GM12875 (cell line): Measurements from ENCODE around the gene CTXND2.
A peak's percentile ranks its signal among the peaks of the same experiment; 100 is the strongest.
"Not testable (repeated sequence)": the region's sequence is repeated elsewhere in the genome, so short reads cannot be mapped to it uniquely, and the experiment has no call there.

Experiments used
- H3K4me3 ChIP-seq: one replicate; pipeline ENCODE4 v1.5.1; 2011; ENCODE audit warnings: low read depth, low read length, control low read depth
- CTCF ChIP-seq: IDR thresholded peaks from 2 replicates; pipeline ENCODE4 v1.5.1; 2011; ENCODE audit warnings: low read depth, mild to moderate bottlenecking, control low read depth, inconsistent platforms, low read length, moderate library complexity, borderline replicate concordance; ENCODE audit not compliant: insufficient read depth

Gene CTXND2

GRCh38 chr1:150863724-150864123 lies 23.2 kb upstream of the CTXND2 start:
- TF ChIP-seq CTCF: no peak
- no peak overlapping the region for H3K4me3 ChIP-seq

- not testable (repeated sequence) for H3K4me3 ChIP-seq
Observed at GRCh38 chr1:150864200-150864599, 22.7 kb upstream of the CTXND2 start.

GRCh38 chr1:150869683-150870082 lies 17.3 kb upstream of the CTXND2 start:
- no peak for TF ChIP-seq CTCF
- H3K4me3 ChIP-seq: no peak overlapping the region

GRCh38 chr1:150872572-150872971 lies 14.4 kb upstream of the CTXND2 start:
- no peak for TF ChIP-seq CTCF

GRCh38 chr1:150873521-150873920 lies 13.4 kb upstream of the CTXND2 start:
- H3K4me3 ChIP-seq: no peak overlapping the region

More at GRCh38 chr1:150872572-150872971, 14.4 kb upstream of the CTXND2 start:
- no peak overlapping the region for H3K4me3 ChIP-seq

GRCh38 chr1:150874455-150875196 lies 12.3 kb upstream of the CTXND2 start:
- no peak for TF ChIP-seq CTCF
- H3K4me3 ChIP-seq: no peak overlapping the region

More at GRCh38 chr1:150873521-150873920, 13.4 kb upstream of the CTXND2 start:
- TF ChIP-seq CTCF: no peak

- peak overlapping the region; percentile 52 for H3K4me3 ChIP-seq
- TF ChIP-seq CTCF: no peak
Observed at GRCh38 chr1:150875197-150876118, 11.5 kb upstream of the CTXND2 start.
